Measurements from ENCODE around the gene TCF4.

The TCF4 gene

GRCh38 chr18:55248495-55248894 lies 339.5 kb downstream of the TCF4 start:
- Histone ChIP-seq H3K36me3 (ENCODE audit: control insufficient read depth, low read length) (peaks cover 93% of the 10 kb centered on the region), H3K9me3 (ENCODE audit: control insufficient read depth, insufficient read depth, low read length) (no peaks in the 10 kb centered on the region), H3K4me3 (ENCODE audit: low read length) (no peak overlapping the region), H3K4me2 (ENCODE audit: low read length) (no peak overlapping the region), H3K27ac (ENCODE audit: low read depth, low read length) (no peak overlapping the region), H3K4me1 (ENCODE audit: control insufficient read depth, low read length) (no peaks in the 10 kb centered on the region), H4K20me1 (ENCODE audit: control insufficient read depth, insufficient read depth, low read depth, low read length) (no peaks in the 10 kb centered on the region), H3K79me2 (ENCODE audit: control insufficient read depth, low read length) (no peaks in the 10 kb centered on the region), H3K9me2 (replicated peaks; ENCODE audit: control insufficient read depth, low read length) (no peaks in the 10 kb centered on the region), H3K27me3 (ENCODE audit: control insufficient read depth, low read length) (no peaks in the 10 kb centered on the region), H3F3A (ENCODE audit: control insufficient read depth, insufficient read depth) (no peaks in the 10 kb centered on the region)
- no peak for TF ChIP-seq EZH2phosphoT487 (IDR thresholded peaks at IDR 0.05; ENCODE audit: borderline replicate concordance, low read length)
- no peak for TF ChIP-seq CTCF (IDR thresholded peaks at IDR 0.05; ENCODE audit: low read depth, low read length, poor library complexity, severe bottlenecking)

DNA sequence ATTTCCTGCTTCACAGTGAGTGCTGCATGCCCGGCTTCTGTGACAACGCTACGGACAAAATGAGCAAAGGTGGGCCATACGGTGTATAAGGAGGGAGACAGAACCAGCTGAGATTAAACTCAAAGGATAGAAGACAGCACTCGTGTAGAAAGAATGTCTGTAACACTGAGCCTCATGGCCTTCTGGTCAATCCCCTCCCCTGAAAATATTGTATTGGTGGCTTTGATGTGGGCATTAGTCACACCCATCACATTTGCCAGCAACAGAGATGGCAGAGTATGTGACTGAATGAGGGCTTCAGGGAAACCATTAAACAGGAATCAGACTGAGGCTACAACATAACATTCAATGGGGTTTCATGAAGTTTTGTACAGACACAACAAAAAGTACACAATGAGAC lies 341.0 kb downstream of the TCF4 start:
- Histone ChIP-seq H3F3A (ENCODE audit: control insufficient read depth, insufficient read depth) (no peaks in the 10 kb centered on the region), H3K4me1 (ENCODE audit: control insufficient read depth, low read length) (no peaks in the 10 kb centered on the region), H4K20me1 (ENCODE audit: control insufficient read depth, insufficient read depth, low read depth, low read length) (no peaks in the 10 kb centered on the region), H3K27me3 (ENCODE audit: control insufficient read depth, low read length) (no peaks in the 10 kb centered on the region), H3K79me2 (ENCODE audit: control insufficient read depth, low read length) (no peaks in the 10 kb centered on the region), H3K27ac (ENCODE audit: low read depth, low read length) (no peak overlapping the region), H3K9me3 (ENCODE audit: control insufficient read depth, insufficient read depth, low read length) (no peaks in the 10 kb centered on the region), H3K4me2 (ENCODE audit: low read length) (no peak overlapping the region), H3K36me3 (ENCODE audit: control insufficient read depth, low read length) (peaks cover 87% of the 10 kb centered on the region), H3K9me2 (replicated peaks; ENCODE audit: control insufficient read depth, low read length) (no peaks in the 10 kb centered on the region), H3K4me3 (ENCODE audit: low read length) (no peak overlapping the region)
- TF ChIP-seq EZH2phosphoT487 (IDR thresholded peaks at IDR 0.05; ENCODE audit: borderline replicate concordance, low read length) = no peak
- TF ChIP-seq CTCF (IDR thresholded peaks at IDR 0.05; ENCODE audit: low read depth, low read length, poor library complexity, severe bottlenecking) = no peak

GRCh38 chr18:55246278-55246677 lies 341.7 kb downstream of the TCF4 start:
- no peaks in the 10 kb centered on the region for H3K79me2 ChIP-seq (ENCODE audit: control insufficient read depth, low read length)
- H3K36me3 ChIP-seq (ENCODE audit: control insufficient read depth, low read length) = peaks cover 87% of the 10 kb centered on the region
- H3K4me2 ChIP-seq (ENCODE audit: low read length) = no peak overlapping the region
- H3K27me3 ChIP-seq (ENCODE audit: control insufficient read depth, low read length) = no peaks in the 10 kb centered on the region
- no peak for TF ChIP-seq EZH2phosphoT487 (IDR thresholded peaks at IDR 0.05; ENCODE audit: borderline replicate concordance, low read length)
- TF ChIP-seq CTCF (IDR thresholded peaks at IDR 0.05; ENCODE audit: low read depth, low read length, poor library complexity, severe bottlenecking) = no peak
- no peaks in the 10 kb centered on the region for H4K20me1 ChIP-seq (ENCODE audit: control insufficient read depth, insufficient read depth, low read depth, low read length)
- H3K9me3 ChIP-seq (ENCODE audit: control insufficient read depth, insufficient read depth, low read length) = no peaks in the 10 kb centered on the region
- H3K9me2 ChIP-seq (replicated peaks; ENCODE audit: control insufficient read depth, low read length) = no peaks in the 10 kb centered on the region
- H3K4me1 ChIP-seq (ENCODE audit: control insufficient read depth, low read length) = no peaks in the 10 kb centered on the region
- no peak overlapping the region for H3K4me3 ChIP-seq (ENCODE audit: low read length)
- H3F3A ChIP-seq (ENCODE audit: control insufficient read depth, insufficient read depth) = no peaks in the 10 kb centered on the region
- H3K27ac ChIP-seq (ENCODE audit: low read depth, low read length) = no peak overlapping the region

- Histone ChIP-seq H3K27ac (ENCODE audit: low read depth, low read length) (no peak overlapping the region), H3K36me3 (ENCODE audit: control insufficient read depth, low read length) (peaks cover 87% of the 10 kb centered on the region), H3K4me1 (ENCODE audit: control insufficient read depth, low read length) (no peaks in the 10 kb centered on the region), H3K4me2 (ENCODE audit: low read length) (no peak overlapping the region), H3K79me2 (ENCODE audit: control insufficient read depth, low read length) (no peaks in the 10 kb centered on the region), H3K9me2 (replicated peaks; ENCODE audit: control insufficient read depth, low read length) (no peaks in the 10 kb centered on the region), H4K20me1 (ENCODE audit: control insufficient read depth, insufficient read depth, low read depth, low read length) (no peaks in the 10 kb centered on the region), H3K9me3 (ENCODE audit: control insufficient read depth, insufficient read depth, low read length) (no peaks in the 10 kb centered on the region), H3K4me3 (ENCODE audit: low read length) (no peak overlapping the region), H3K27me3 (ENCODE audit: control insufficient read depth, low read length) (no peaks in the 10 kb centered on the region), H3F3A (ENCODE audit: control insufficient read depth, insufficient read depth) (no peaks in the 10 kb centered on the region)
- TF ChIP-seq EZH2phosphoT487 (IDR thresholded peaks at IDR 0.05; ENCODE audit: borderline replicate concordance, low read length) (no peak), CTCF (IDR thresholded peaks at IDR 0.05; ENCODE audit: low read depth, low read length, poor library complexity, severe bottlenecking) (no peak)
Measured at GRCh38 chr18:55245211-55245614, 342.8 kb downstream of the TCF4 start.

Measured in DOHH2 (cell line).